ENCODE results near the gene ABHD11. TPM values are rescaled to one million over a fixed set of nuclear protein-coding genes. Genes with fewer than 3 reads are reported as not detected.

Gene ABHD11
- total RNA-seq, 1 experiment from 2014 or later: 18.9 TPM

GRCh38 chr7:73707045-73707631, 31.5 kb downstream of the ABHD11 start:
- ChIA-PET POLR2A (interaction anchor here (0.8 to 2.4 kb wide), 4 partner anchors 8 to 27 kb away, joined by 3 to 18 read pairs (median 5); no protein-coding TSS in a partner anchor), CTCF (interaction anchor here (0.6 to 1.8 kb wide), 5 partner anchors 7 to 160 kb away, joined by 3 to 5 read pairs (median 3); no protein-coding TSS in a partner anchor)
- DNase-seq (ENCODE audit: unreplicated experiment): peak; percentile 84
- Mint-ChIP-seq H3K27me3 (ENCODE audit: insufficient read depth, unreplicated experiment) (no peaks in the 10 kb centered on the region), H3K27ac (ENCODE audit: low read depth, unreplicated experiment) (no peak overlapping the region), H3K4me1 (ENCODE audit: insufficient read depth, unreplicated experiment) (peaks cover 20% of the 10 kb centered on the region), H3K36me3 (ENCODE audit: insufficient read depth, unreplicated experiment) (peaks cover 34% of the 10 kb centered on the region), H3K4me3 (ENCODE audit: unreplicated experiment) (peak overlapping the region; percentile 33), H3K9me3 (ENCODE audit: unreplicated experiment) (no peaks in the 10 kb centered on the region)
- no peak for TF ChIP-seq CTCF (IDR thresholded peaks at IDR 0.05; ENCODE audit: unreplicated experiment)
- no TSS peak for BruUV-seq (replicated peaks)
- intact Hi-C loops (cut with micrococcal nuclease): no loop called here

- peaks cover 34% of the 10 kb centered on the region for H3K36me3 Mint-ChIP-seq (ENCODE audit: insufficient read depth, unreplicated experiment)
- H3K9me3 Mint-ChIP-seq (ENCODE audit: unreplicated experiment): no peaks in the 10 kb centered on the region
- no peaks in the 10 kb centered on the region for H3K27me3 Mint-ChIP-seq (ENCODE audit: insufficient read depth, unreplicated experiment)
- H3K27ac Mint-ChIP-seq (ENCODE audit: low read depth, unreplicated experiment): no peak overlapping the region
- peaks cover 20% of the 10 kb centered on the region for H3K4me1 Mint-ChIP-seq (ENCODE audit: insufficient read depth, unreplicated experiment)
- intact Hi-C loops (cut with micrococcal nuclease): no loop called here
- ChIA-PET POLR2A (interaction anchor here (0.8 to 2.4 kb wide), 5 partner anchors 9 to 26 kb away, joined by 3 to 18 read pairs (median 5); partner anchors contain the start of genes BUD23 and DNAJC30), CTCF (interaction anchor here (0.6 to 1.9 kb wide), 9 partner anchors 8 to 160 kb away, joined by 3 to 5 read pairs (median 3); no protein-coding TSS in a partner anchor)
- no TSS peak for BruUV-seq (replicated peaks)
- no peak for TF ChIP-seq CTCF (IDR thresholded peaks at IDR 0.05; ENCODE audit: unreplicated experiment)
- peak overlapping the region; percentile 33 for H3K4me3 Mint-ChIP-seq (ENCODE audit: unreplicated experiment)
- peak; percentile 74 for DNase-seq (ENCODE audit: unreplicated experiment)
These were observed 32.2 kb downstream of the ABHD11 start for GRCh38 chr7:73706126-73707044.

- Mint-ChIP-seq H3K4me1 (ENCODE audit: insufficient read depth, unreplicated experiment) (peaks cover 20% of the 10 kb centered on the region), H3K4me3 (ENCODE audit: unreplicated experiment) (no peak overlapping the region), H3K27ac (ENCODE audit: low read depth, unreplicated experiment) (peak overlapping the region; percentile 13), H3K9me3 (ENCODE audit: unreplicated experiment) (no peaks in the 10 kb centered on the region), H3K36me3 (ENCODE audit: insufficient read depth, unreplicated experiment) (peaks cover 40% of the 10 kb centered on the region), H3K27me3 (ENCODE audit: insufficient read depth, unreplicated experiment) (no peaks in the 10 kb centered on the region)
- peak; percentile 13 for DNase-seq (ENCODE audit: unreplicated experiment)
- ChIA-PET CTCF (interaction anchor here (0.6 to 1.9 kb wide), 5 partner anchors 9 to 114 kb away, joined by 3 to 5 read pairs (median 3); no protein-coding TSS in a partner anchor), POLR2A (interaction anchor here (1.0 to 2.4 kb wide), 4 partner anchors 10 to 25 kb away, joined by 3 to 18 read pairs (median 4); partner anchors contain the start of genes BUD23 and DNAJC30)
- no peak for TF ChIP-seq CTCF (IDR thresholded peaks at IDR 0.05; ENCODE audit: unreplicated experiment)
- no TSS peak for BruUV-seq (replicated peaks)
- intact Hi-C loops (cut with micrococcal nuclease): no loop called here
These were observed 33.1 kb downstream of the ABHD11 start for GRCh38 chr7:73705551-73705920.
